LNCaP clone FGC (cell line): ENCODE results near the gene DMGDH.
A peak's percentile ranks its signal among the peaks of the same experiment; 100 is the strongest.

Experiments
- DNase-seq: peaks from one replicate; pipeline ENCODE4 v3.0.0-alpha.2; 2011; ENCODE audit warnings: low read depth
- H3K4me3 ChIP-seq: 2 replicates; pipeline ENCODE4 v1.5.1; 2011; ENCODE audit warnings: mild to moderate bottlenecking, low read depth, low read length, control low read depth
- CTCF ChIP-seq: IDR thresholded peaks from 2 replicates; pipeline ENCODE4 v1.5.1; 2012; ENCODE audit warnings: mild to moderate bottlenecking; ENCODE audit not compliant: control insufficient read depth, insufficient read depth; ENCODE audit errors: extremely low read depth

Gene DMGDH

GRCh38 chr5:79030663-79031484, 38.6 kb downstream of the DMGDH start:
- TF ChIP-seq CTCF: no peak
- DNase-seq: no peak

GRCh38 chr5:79025054-79025472, 44.4 kb downstream of the DMGDH start:
- peak overlapping the region; percentile 36 for H3K4me3 ChIP-seq
- DNase-seq: no peak

More at GRCh38 chr5:79030663-79031484, 38.6 kb downstream of the DMGDH start:
- no peak overlapping the region for H3K4me3 ChIP-seq

GRCh38 chr5:79023947-79024346, 45.5 kb downstream of the DMGDH start:
- no peak overlapping the region for H3K4me3 ChIP-seq
- DNase-seq: no peak
- no peak for TF ChIP-seq CTCF

More at GRCh38 chr5:79025054-79025472, 44.4 kb downstream of the DMGDH start:
- peak; percentile 96 for TF ChIP-seq CTCF

- no peak for TF ChIP-seq CTCF
- H3K4me3 ChIP-seq: no peak overlapping the region
- no peak for DNase-seq
Observed at GRCh38 chr5:79023348-79023747, 46.1 kb downstream of the DMGDH start.

- DNase-seq: no peak
- no peak overlapping the region for H3K4me3 ChIP-seq
- no peak for TF ChIP-seq CTCF
Observed at GRCh38 chr5:79022771-79023170, 46.7 kb downstream of the DMGDH start.

GRCh38 chr5:79021753-79022152, 47.7 kb downstream of the DMGDH start:
- no peak for TF ChIP-seq CTCF
- DNase-seq: no peak
- no peak overlapping the region for H3K4me3 ChIP-seq
